Measurements from ENCODE around the gene OTUD3.
"Not testable (repeated sequence)": the region's sequence is repeated elsewhere in the genome, so short reads cannot be mapped to it uniquely, and the experiment has no call there.

Gene OTUD3

GRCh38 chr1:19866758-19867157 lies 15.4 kb upstream of the OTUD3 start:
- Histone ChIP-seq H3K27me3 (ENCODE audit: control insufficient read depth in 5 of 5, insufficient read depth in 4 of 5, low read length in 5 of 5) (peaks cover 0 to 4% (median 0%) of the 10 kb centered on the region in 5 donors), H3K4me1 (ENCODE audit: control insufficient read depth in 5 of 5, insufficient read depth in 5 of 5, low read length in 5 of 5) (no peaks in the 10 kb centered on the region), H3K4me3 (ENCODE audit: low read depth in 1 of 5, low read length in 5 of 5) (no peak overlapping the region), H3K27ac (ENCODE audit: low read depth, low read length) (no peak overlapping the region), H3K36me3 (ENCODE audit: control insufficient read depth in 5 of 5, insufficient read depth in 5 of 5, low read length in 5 of 5) (no peaks in the 10 kb centered on the region), H3K9ac (ENCODE audit: low read length in 5 of 5) (no peak overlapping the region), H3K9me3 (ENCODE audit: control insufficient read depth in 5 of 5, low read length in 5 of 5) (peaks cover 0 to 8% (median 4%) of the 10 kb centered on the region in 5 donors)

GRCh38 chr1:19868575-19868974 lies 13.6 kb upstream of the OTUD3 start:
- H3K4me1 ChIP-seq (ENCODE audit: control insufficient read depth in 5 of 5, insufficient read depth in 5 of 5, low read length in 5 of 5); H3K27me3 ChIP-seq (ENCODE audit: control insufficient read depth in 5 of 5, insufficient read depth in 4 of 5, low read length in 5 of 5); H3K9me3 ChIP-seq (ENCODE audit: control insufficient read depth in 5 of 5, low read length in 5 of 5); H3K4me3 ChIP-seq (ENCODE audit: low read depth in 1 of 5, low read length in 5 of 5); H3K27ac ChIP-seq (ENCODE audit: low read depth, low read length); H3K36me3 ChIP-seq (ENCODE audit: control insufficient read depth in 5 of 5, insufficient read depth in 5 of 5, low read length in 5 of 5); H3K9ac ChIP-seq (ENCODE audit: low read length in 5 of 5): not testable (repeated sequence)

DNA sequence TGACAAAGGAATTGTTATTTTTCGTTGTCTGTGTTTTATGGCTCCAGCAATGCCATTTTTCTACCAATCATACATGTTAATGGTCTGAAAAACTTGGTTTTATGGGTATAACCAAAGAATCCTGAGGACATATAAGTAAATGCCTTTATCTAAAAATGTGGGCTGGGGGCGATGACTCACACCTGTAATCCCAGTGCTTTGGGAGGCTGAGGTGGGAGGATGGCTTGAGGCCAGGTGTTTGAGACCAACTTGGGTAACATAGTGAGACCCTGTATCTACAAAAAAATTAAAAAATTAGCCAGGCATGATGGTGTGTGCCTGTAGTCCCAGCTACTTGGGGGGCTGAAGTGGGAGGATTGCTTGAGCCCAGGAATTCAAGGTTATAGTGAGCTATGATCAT lies 12.7 kb upstream of the OTUD3 start:
- H3K36me3 ChIP-seq (ENCODE audit: control insufficient read depth in 5 of 5, insufficient read depth in 5 of 5, low read length in 5 of 5); H3K4me3 ChIP-seq (ENCODE audit: low read depth in 1 of 5, low read length in 5 of 5); H3K4me1 ChIP-seq (ENCODE audit: control insufficient read depth in 5 of 5, insufficient read depth in 5 of 5, low read length in 5 of 5); H3K27ac ChIP-seq (ENCODE audit: low read depth, low read length); H3K9me3 ChIP-seq (ENCODE audit: control insufficient read depth in 5 of 5, low read length in 5 of 5); H3K27me3 ChIP-seq (ENCODE audit: control insufficient read depth in 5 of 5, insufficient read depth in 4 of 5, low read length in 5 of 5); H3K9ac ChIP-seq (ENCODE audit: low read length in 5 of 5): not testable (repeated sequence)

GRCh38 chr1:19869929-19870328 lies 12.3 kb upstream of the OTUD3 start:
- peaks cover 0 to 8% (median 4%) of the 10 kb centered on the region in 5 donors for H3K9me3 ChIP-seq (ENCODE audit: control insufficient read depth in 5 of 5, low read length in 5 of 5)
- no peak overlapping the region for H3K27ac ChIP-seq (ENCODE audit: low read depth, low read length)
- H3K4me3 ChIP-seq (ENCODE audit: low read depth in 1 of 5, low read length in 5 of 5): no peak overlapping the region
- H3K27me3 ChIP-seq (ENCODE audit: control insufficient read depth in 5 of 5, insufficient read depth in 4 of 5, low read length in 5 of 5): peaks cover 0 to 8% (median 4%) of the 10 kb centered on the region in 5 donors
- H3K4me1 ChIP-seq (ENCODE audit: control insufficient read depth in 5 of 5, insufficient read depth in 5 of 5, low read length in 5 of 5): no peaks in the 10 kb centered on the region
- no peak overlapping the region for H3K9ac ChIP-seq (ENCODE audit: low read length in 5 of 5)
- H3K36me3 ChIP-seq (ENCODE audit: control insufficient read depth in 5 of 5, insufficient read depth in 5 of 5, low read length in 5 of 5): no peaks in the 10 kb centered on the region

DNA sequence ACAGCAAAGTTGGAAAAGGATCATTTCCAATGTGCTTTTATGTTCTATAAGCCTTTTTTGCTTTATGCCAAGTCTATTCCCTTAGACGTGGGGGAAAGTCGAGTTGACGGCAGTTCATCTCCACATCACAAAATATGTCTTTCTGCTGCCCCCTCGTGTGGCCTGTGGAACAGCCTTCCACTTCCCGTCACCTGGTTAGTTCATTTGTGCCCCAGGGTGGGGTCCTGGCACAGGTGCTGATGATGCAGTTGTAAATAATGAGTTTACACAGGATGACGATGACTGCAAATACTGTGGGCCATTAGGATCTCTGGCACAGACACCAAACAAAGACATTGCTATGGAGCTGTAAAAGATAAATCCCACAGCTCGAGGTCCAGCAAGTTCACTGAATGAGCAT lies 10.0 kb upstream of the OTUD3 start:
- no peaks in the 10 kb centered on the region for H3K36me3 ChIP-seq (ENCODE audit: control insufficient read depth in 5 of 5, insufficient read depth in 5 of 5, low read length in 5 of 5)
- no peak overlapping the region for H3K4me3 ChIP-seq (ENCODE audit: low read depth in 1 of 5, low read length in 5 of 5)
- no peak overlapping the region for H3K27ac ChIP-seq (ENCODE audit: low read depth, low read length)
- peaks cover 0 to 8% (median 5%) of the 10 kb centered on the region in 5 donors for H3K27me3 ChIP-seq (ENCODE audit: control insufficient read depth in 5 of 5, insufficient read depth in 4 of 5, low read length in 5 of 5)
- H3K9me3 ChIP-seq (ENCODE audit: control insufficient read depth in 5 of 5, low read length in 5 of 5): no peaks in the 10 kb centered on the region
- H3K9ac ChIP-seq (ENCODE audit: low read length in 5 of 5): no peak overlapping the region
- H3K4me1 ChIP-seq (ENCODE audit: control insufficient read depth in 5 of 5, insufficient read depth in 5 of 5, low read length in 5 of 5): no peaks in the 10 kb centered on the region

- Histone ChIP-seq H3K4me3 (ENCODE audit: low read depth in 1 of 5, low read length in 5 of 5) (no peak overlapping the region), H3K36me3 (ENCODE audit: control insufficient read depth in 5 of 5, insufficient read depth in 5 of 5, low read length in 5 of 5) (no peaks in the 10 kb centered on the region)
Measured at GRCh38 chr1:19877181-19877750, 4.9 kb upstream of the OTUD3 start.

GRCh38 chr1:19877821-19878636 lies 4.2 kb upstream of the OTUD3 start:
- no peak overlapping the region for H3K27ac ChIP-seq (ENCODE audit: low read depth, low read length)
- H3K36me3 ChIP-seq (ENCODE audit: control insufficient read depth in 5 of 5, insufficient read depth in 5 of 5, low read length in 5 of 5): no peaks in the 10 kb centered on the region
- no peak overlapping the region for H3K4me3 ChIP-seq (ENCODE audit: low read depth in 1 of 5, low read length in 5 of 5)

More at GRCh38 chr1:19877181-19877750, 4.9 kb upstream of the OTUD3 start:
- Histone ChIP-seq H3K9me3 (ENCODE audit: control insufficient read depth in 5 of 5, low read length in 5 of 5) (no peaks in the 10 kb centered on the region), H3K9ac (ENCODE audit: low read length in 5 of 5) (no peak overlapping the region), H3K4me1 (ENCODE audit: control insufficient read depth in 5 of 5, insufficient read depth in 5 of 5, low read length in 5 of 5) (peaks cover 0 to 2% (median 0%) of the 10 kb centered on the region in 5 donors), H3K27me3 (ENCODE audit: control insufficient read depth in 5 of 5, insufficient read depth in 4 of 5, low read length in 5 of 5) (peaks cover 3 to 10% (median 5%) of the 10 kb centered on the region in 5 donors), H3K27ac (ENCODE audit: low read depth, low read length) (no peak overlapping the region)

GRCh38 chr1:19878637-19878985 lies 3.6 kb upstream of the OTUD3 start:
- H3K9me3 ChIP-seq (ENCODE audit: control insufficient read depth in 5 of 5, low read length in 5 of 5): no peaks in the 10 kb centered on the region
- H3K27ac ChIP-seq (ENCODE audit: low read depth, low read length): no peak overlapping the region
- peaks cover 3 to 10% (median 4%) of the 10 kb centered on the region in 5 donors for H3K27me3 ChIP-seq (ENCODE audit: control insufficient read depth in 5 of 5, insufficient read depth in 4 of 5, low read length in 5 of 5)
- no peak overlapping the region for H3K4me3 ChIP-seq (ENCODE audit: low read depth in 1 of 5, low read length in 5 of 5)
- H3K36me3 ChIP-seq (ENCODE audit: control insufficient read depth in 5 of 5, insufficient read depth in 5 of 5, low read length in 5 of 5): no peaks in the 10 kb centered on the region
- no peak overlapping the region for H3K9ac ChIP-seq (ENCODE audit: low read length in 5 of 5)
- H3K4me1 ChIP-seq (ENCODE audit: control insufficient read depth in 5 of 5, insufficient read depth in 5 of 5, low read length in 5 of 5): peaks cover 4 to 12% (median 10%) of the 10 kb centered on the region in 5 donors

More at GRCh38 chr1:19877821-19878636, 4.2 kb upstream of the OTUD3 start:
- Histone ChIP-seq H3K9ac (ENCODE audit: low read length in 5 of 5) (no peak overlapping the region), H3K9me3 (ENCODE audit: control insufficient read depth in 5 of 5, low read length in 5 of 5) (no peaks in the 10 kb centered on the region), H3K27me3 (ENCODE audit: control insufficient read depth in 5 of 5, insufficient read depth in 4 of 5, low read length in 5 of 5) (peaks cover 3 to 10% (median 4%) of the 10 kb centered on the region in 5 donors), H3K4me1 (ENCODE audit: control insufficient read depth in 5 of 5, insufficient read depth in 5 of 5, low read length in 5 of 5) (peaks cover 2 to 6% (median 4%) of the 10 kb centered on the region in 5 donors)

DNA sequence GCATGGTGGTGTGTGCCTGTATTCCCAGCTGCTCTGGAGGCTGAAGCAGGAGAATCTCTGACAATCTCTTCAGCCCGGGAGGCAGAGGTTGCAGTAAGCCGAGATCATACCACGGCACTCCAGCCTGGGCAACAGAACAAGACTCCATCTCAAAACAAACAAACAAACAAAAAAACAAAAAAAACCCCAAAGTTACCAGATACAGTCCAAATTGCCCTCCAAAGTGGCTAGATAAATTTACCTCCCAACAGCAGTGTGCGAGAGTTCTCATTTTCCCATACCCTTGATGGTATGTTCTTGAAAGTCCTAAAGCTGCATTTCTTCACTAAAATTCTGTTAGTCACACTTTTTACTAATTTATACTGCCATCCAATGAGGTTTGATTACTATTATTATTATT lies 3.0 kb upstream of the OTUD3 start:
- Histone ChIP-seq H3K9me3 (ENCODE audit: control insufficient read depth in 5 of 5, low read length in 5 of 5) (no peaks in the 10 kb centered on the region), H3K27me3 (ENCODE audit: control insufficient read depth in 5 of 5, insufficient read depth in 4 of 5, low read length in 5 of 5) (peaks cover 3 to 10% (median 4%) of the 10 kb centered on the region in 5 donors), H3K4me1 (ENCODE audit: control insufficient read depth in 5 of 5, insufficient read depth in 5 of 5, low read length in 5 of 5) (peaks cover 4 to 18% (median 16%) of the 10 kb centered on the region in 5 donors), H3K4me3 (ENCODE audit: low read depth in 1 of 5, low read length in 5 of 5) (no peak overlapping the region), H3K9ac (ENCODE audit: low read length in 5 of 5) (no peak overlapping the region), H3K27ac (ENCODE audit: low read depth, low read length) (no peak overlapping the region), H3K36me3 (ENCODE audit: control insufficient read depth in 5 of 5, insufficient read depth in 5 of 5, low read length in 5 of 5) (no peaks in the 10 kb centered on the region)

GRCh38 chr1:19879661-19880060 lies 2.5 kb upstream of the OTUD3 start:
- H3K27me3 ChIP-seq (ENCODE audit: control insufficient read depth in 5 of 5, insufficient read depth in 4 of 5, low read length in 5 of 5): peaks cover 3 to 10% (median 4%) of the 10 kb centered on the region in 5 donors
- H3K4me3 ChIP-seq (ENCODE audit: low read depth in 1 of 5, low read length in 5 of 5): no peak overlapping the region
- no peaks in the 10 kb centered on the region for H3K36me3 ChIP-seq (ENCODE audit: control insufficient read depth in 5 of 5, insufficient read depth in 5 of 5, low read length in 5 of 5)
- H3K9me3 ChIP-seq (ENCODE audit: control insufficient read depth in 5 of 5, low read length in 5 of 5): no peaks in the 10 kb centered on the region
- no peak overlapping the region for H3K9ac ChIP-seq (ENCODE audit: low read length in 5 of 5)
- H3K4me1 ChIP-seq (ENCODE audit: control insufficient read depth in 5 of 5, insufficient read depth in 5 of 5, low read length in 5 of 5): peaks cover 4 to 19% (median 17%) of the 10 kb centered on the region in 5 donors
- no peak overlapping the region for H3K27ac ChIP-seq (ENCODE audit: low read depth, low read length)
